Uterus (tissue), 2 donors: ENCODE results near the gene QARS1.

Experiments used
- CTCF ChIP-seq, 4 experiments: fragments of 200-600 bp in 2 of 4; fragments of 450-650 bp in 2 of 4; sonication (generic) in 2 of 4; IDR thresholded peaks; one replicate each; pipeline ENCODE4 v1.5.1; 2016 to 2019; ENCODE audit warnings: antibody characterized with exemption in 4 of 4, mild to moderate bottlenecking in 2 of 4, moderate library complexity in 1 of 4
- POLR2A ChIP-seq, 2 donors: fragments of 450-650 bp; IDR thresholded peaks; one replicate each; pipeline ENCODE4 v1.6.1; 2016; ENCODE audit warnings: antibody characterized with exemption in 2 of 2, mild to moderate bottlenecking in 1 of 2, moderate library complexity in 1 of 2

- no peak for TF ChIP-seq POLR2A (IDR thresholded peaks at IDR 0.05)
- TF ChIP-seq CTCF (IDR thresholded peaks at IDR 0.05), result no peak
Observed at GRCh38 chr3:49122022-49122421, 17.5 kb upstream of the QARS1 start.
